PC-3 (cell line): ENCODE results near the gene UBA5. TPM values are rescaled to one million over a fixed set of nuclear protein-coding genes. Genes with fewer than 3 reads are reported as not detected.

Source experiments
- ATAC-seq: fragments of 200-7000 bp; cut with Tn5 transposase; 2 replicates; pipeline ENCODE4 v1.9.1; 2020; ENCODE audit warnings: mild to moderate bottlenecking, moderate library complexity
- BruUV-seq: library from RNA; stranded (reverse); fragments of 400-500 nt; replicated peaks from 2 replicates; lab custom pipeline; 2021; lab: Mats Ljungman, UMichigan
- CTCF ChIA-PET: fragments of 300-600 bp; sonication (Branson Sonifier 250); formaldehyde crosslinking; loops from one replicate; lab custom pipeline; 2022; ENCODE audit warnings: antibody characterized with exemption; lab: Charles Lee
- POLR2A ChIA-PET: fragments of 300-600 bp; sonication (Branson Sonifier 250); formaldehyde crosslinking; loops from one replicate; lab custom pipeline; 2022; ENCODE audit warnings: antibody characterized with exemption; ENCODE audit not compliant: unreplicated experiment; lab: Charles Lee
- DNase-seq: peaks from one replicate; pipeline ENCODE4 v3.0.0-alpha.2; 2015
- H2AFZ ChIP-seq: fragments of 300-600 bp; sonication (generic); 2 replicates; pipeline ENCODE4 v1.6.0; 2016; ENCODE audit warnings: antibody characterized with exemption, low read length
- H3F3A ChIP-seq: fragments of 300-600 bp; sonication (generic); one replicate; pipeline ENCODE4 v1.6.0; 2017; ENCODE audit warnings: antibody characterized with exemption, low read length, control low read depth, mild to moderate bottlenecking; ENCODE audit not compliant: unreplicated experiment
- H3K27ac ChIP-seq: fragments of 300-600 bp; sonication (generic); 2 replicates; pipeline ENCODE4 v1.5.1; 2016; ENCODE audit warnings: mild to moderate bottlenecking, low read length
- H3K27me3 ChIP-seq: fragments of 300-600 bp; sonication (generic); 2 replicates; pipeline ENCODE4 v1.6.1; 2016; ENCODE audit warnings: low read length, mixed read lengths
- H3K36me3 ChIP-seq: fragments of 300-600 bp; sonication (generic); 2 replicates; pipeline ENCODE4 v1.6.1; 2016; ENCODE audit warnings: low read depth, mixed run types, low read length, mixed read lengths
- H3K4me1 ChIP-seq: fragments of 300-600 bp; sonication (generic); 2 replicates; pipeline ENCODE4 v1.5.1; 2016; ENCODE audit warnings: low read length; ENCODE audit not compliant: insufficient read depth
- H3K4me2 ChIP-seq: fragments of 300-600 bp; sonication (generic); 2 replicates; pipeline ENCODE4 v1.6.0; 2016; ENCODE audit warnings: low read length
- H3K4me3 ChIP-seq: fragments of 300-600 bp; sonication (generic); 2 replicates; pipeline ENCODE4 v1.5.1; 2016; ENCODE audit warnings: mild to moderate bottlenecking, low read length, mixed read lengths
- H3K79me2 ChIP-seq: fragments of 300-600 bp; sonication (generic); 2 replicates; pipeline ENCODE4 v1.6.1; 2017; ENCODE audit warnings: low read length, mixed read lengths
- H3K9ac ChIP-seq: fragments of 300-600 bp; sonication (generic); 2 replicates; pipeline ENCODE4 v1.6.0; 2016; ENCODE audit warnings: mild to moderate bottlenecking, low read length
- H3K9me2 ChIP-seq: fragments of 300-600 bp; sonication (generic); replicated peaks from 2 replicates; pipeline ENCODE4 v1.6.1; 2016; ENCODE audit warnings: mixed run types, low read length, mixed read lengths
- H3K9me3 ChIP-seq: fragments of 300-600 bp; sonication (generic); 2 replicates; pipeline ENCODE4 v1.6.1; 2016; ENCODE audit warnings: low read length, mixed read lengths
- H4K20me1 ChIP-seq: fragments of 300-600 bp; sonication (generic); 2 replicates; pipeline ENCODE4 v1.6.1; 2016; ENCODE audit warnings: low read length, mixed read lengths
- CTCF ChIP-seq: fragments of 300-600 bp; sonication (generic); conservative IDR thresholded peaks from 2 replicates; pipeline ENCODE4 v1.5.1; 2017; ENCODE audit warnings: antibody characterized with exemption, low read depth, mild to moderate bottlenecking, low read length
- EZH2 ChIP-seq: fragments of 300-600 bp; sonication (generic); IDR thresholded peaks from one replicate; pipeline ENCODE4 v1.6.1; 2017; ENCODE audit warnings: antibody characterized with exemption, mild to moderate bottlenecking, low read length; ENCODE audit not compliant: unreplicated experiment
- EZH2phosphoT487 ChIP-seq: fragments of 300-600 bp; sonication (generic); IDR thresholded peaks from 2 replicates; pipeline ENCODE4 v1.6.1; 2018; ENCODE audit warnings: mild to moderate bottlenecking, antibody characterized with exemption, low read length, borderline replicate concordance
- intact Hi-C: fragments of 100-400 bp; cut with micrococcal nuclease; formaldehyde crosslinking; loops from 2 replicates; pipeline ENCODE4 v1.9.0; 2023
- total RNA-seq: library from RNA; depleted of rRNA; stranded (reverse); fragments of >200 nt; gene quantifications from 2 replicates; pipeline ENCODE4 v1.2.3, GENCODE V29; 2014

Gene UBA5
- total RNA-seq, 1 experiment from 2014 or later = 78.7 TPM

GRCh38 chr3:132626955-132627354 lies 33.2 kb upstream of the UBA5 start:
- intact Hi-C loops = no loop called here
- Histone ChIP-seq H4K20me1 (no peaks in the 10 kb centered on the region), H3K4me1 (peaks cover 12% of the 10 kb centered on the region), H3K27me3 (no peaks in the 10 kb centered on the region), H3K4me2 (no peak overlapping the region), H3K9me3 (no peaks in the 10 kb centered on the region), H3K9ac (no peak overlapping the region), H3K79me2 (no peaks in the 10 kb centered on the region), H3K36me3 (no peaks in the 10 kb centered on the region), H3K27ac (no peak overlapping the region), H2AFZ (no peak overlapping the region), H3F3A (no peaks in the 10 kb centered on the region), H3K9me2 (no peaks in the 10 kb centered on the region), H3K4me3 (no peak overlapping the region)
- CTCF ChIA-PET = no interaction called here
- POLR2A ChIA-PET = no interaction called here
- no peak for TF ChIP-seq EZH2
- TF ChIP-seq CTCF = no peak
- TF ChIP-seq EZH2phosphoT487 = no peak
- DNase-seq = no peak
- no peak for ATAC-seq
- BruUV-seq = no TSS peak

GRCh38 chr3:132628157-132628556 lies 32.0 kb upstream of the UBA5 start:
- no peaks in the 10 kb centered on the region for H3K79me2 ChIP-seq
- peaks cover 12% of the 10 kb centered on the region for H3K4me1 ChIP-seq
- ChIA-PET POLR2A (no interaction called here), CTCF (no interaction called here)
- no peaks in the 10 kb centered on the region for H3K27me3 ChIP-seq
- DNase-seq (no peak), ATAC-seq (no peak)
- H3F3A ChIP-seq = no peaks in the 10 kb centered on the region
- H3K9ac ChIP-seq = no peak overlapping the region
- no peaks in the 10 kb centered on the region for H3K36me3 ChIP-seq
- no TSS peak for BruUV-seq
- H2AFZ ChIP-seq = no peak overlapping the region
- intact Hi-C loops = no loop called here
- no peak for TF ChIP-seq CTCF
- no peaks in the 10 kb centered on the region for H4K20me1 ChIP-seq
- no peak overlapping the region for H3K4me2 ChIP-seq
- H3K9me2 ChIP-seq = no peaks in the 10 kb centered on the region
- H3K9me3 ChIP-seq = no peaks in the 10 kb centered on the region
- H3K27ac ChIP-seq = no peak overlapping the region
- no peak overlapping the region for H3K4me3 ChIP-seq

GRCh38 chr3:132629928-132630327 lies 30.2 kb upstream of the UBA5 start:
- Histone ChIP-seq H3K4me1 (peaks cover 12% of the 10 kb centered on the region), H3K36me3 (no peaks in the 10 kb centered on the region), H3K27ac (peak overlapping the region; percentile 79), H3K79me2 (no peaks in the 10 kb centered on the region), H3F3A (no peaks in the 10 kb centered on the region), H4K20me1 (no peaks in the 10 kb centered on the region), H3K9ac (peak overlapping the region; percentile 28; the same call in 1 of the 2 replicates), H3K4me3 (no peak overlapping the region), H3K27me3 (no peaks in the 10 kb centered on the region), H3K9me3 (no peaks in the 10 kb centered on the region), H3K4me2 (0 out of 2 replicates have a peak overlapping the region, but pooled peaks have one; percentile 26), H2AFZ (no peak overlapping the region), H3K9me2 (no peaks in the 10 kb centered on the region)
- ChIA-PET POLR2A (no interaction called here), CTCF (no interaction called here)
- peak; percentile 65 for DNase-seq
- ATAC-seq = peak; percentile 88
- intact Hi-C loops = no loop called here
- no TSS peak for BruUV-seq
- TF ChIP-seq CTCF = no peak
- no peak for TF ChIP-seq EZH2phosphoT487
- no peak for TF ChIP-seq EZH2
